ENCODE results near the gene RSAD1.
A peak's percentile ranks its signal among the peaks of the same experiment; 100 is the strongest.
"Not testable (repeated sequence)": the region's sequence is repeated elsewhere in the genome, so short reads cannot be mapped to it uniquely, and the experiment has no call there.

Gene RSAD1

DNA sequence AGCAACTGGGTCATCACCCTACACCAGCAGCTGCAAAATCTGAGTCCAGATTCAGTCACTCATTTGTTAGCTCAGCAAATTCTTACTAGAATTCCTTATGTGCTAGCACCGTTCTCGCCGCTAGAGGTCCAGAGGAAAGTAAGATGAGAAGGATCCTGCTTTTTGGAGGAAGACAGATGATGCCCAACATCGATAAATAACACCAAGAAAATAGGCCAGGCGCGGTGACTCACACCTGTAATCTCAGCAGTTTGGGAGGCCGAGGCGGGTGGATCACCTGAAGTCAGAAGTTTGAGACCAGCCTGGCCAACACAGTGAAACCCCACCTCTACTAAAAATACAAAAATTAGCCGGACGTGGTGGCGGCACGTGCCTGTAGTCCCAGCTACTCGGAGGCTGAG, 5.9 kb upstream of the RSAD1 start:
- DNase-seq (ENCODE audit: low read depth): not testable (repeated sequence)

GRCh38 chr17:50473901-50474300, 4.8 kb upstream of the RSAD1 start:
- DNase-seq (ENCODE audit: low read depth): no peak

GRCh38 chr17:50474523-50474922, 4.1 kb upstream of the RSAD1 start:
- no peak for DNase-seq (ENCODE audit: low read depth)

DNA sequence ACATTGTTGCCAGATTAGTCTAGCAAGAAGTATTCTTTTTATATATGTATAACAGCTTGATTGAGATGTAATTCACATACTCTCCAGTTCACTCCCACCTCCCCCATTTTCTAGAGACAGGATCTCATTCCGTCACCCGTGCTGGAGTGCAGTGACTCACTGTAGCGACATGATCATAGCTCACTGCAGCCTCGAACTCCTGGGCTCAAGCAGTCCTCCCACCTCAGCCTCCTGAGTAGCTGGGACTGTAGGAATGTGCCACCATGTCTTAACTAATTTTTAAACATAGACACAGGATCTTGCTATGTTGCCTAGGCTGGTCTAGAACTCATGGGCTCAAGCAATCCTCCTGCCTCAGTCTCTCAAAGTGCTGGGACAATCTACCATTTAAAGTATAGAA, 3.3 kb upstream of the RSAD1 start:
- no peak for DNase-seq (ENCODE audit: low read depth)

DNA sequence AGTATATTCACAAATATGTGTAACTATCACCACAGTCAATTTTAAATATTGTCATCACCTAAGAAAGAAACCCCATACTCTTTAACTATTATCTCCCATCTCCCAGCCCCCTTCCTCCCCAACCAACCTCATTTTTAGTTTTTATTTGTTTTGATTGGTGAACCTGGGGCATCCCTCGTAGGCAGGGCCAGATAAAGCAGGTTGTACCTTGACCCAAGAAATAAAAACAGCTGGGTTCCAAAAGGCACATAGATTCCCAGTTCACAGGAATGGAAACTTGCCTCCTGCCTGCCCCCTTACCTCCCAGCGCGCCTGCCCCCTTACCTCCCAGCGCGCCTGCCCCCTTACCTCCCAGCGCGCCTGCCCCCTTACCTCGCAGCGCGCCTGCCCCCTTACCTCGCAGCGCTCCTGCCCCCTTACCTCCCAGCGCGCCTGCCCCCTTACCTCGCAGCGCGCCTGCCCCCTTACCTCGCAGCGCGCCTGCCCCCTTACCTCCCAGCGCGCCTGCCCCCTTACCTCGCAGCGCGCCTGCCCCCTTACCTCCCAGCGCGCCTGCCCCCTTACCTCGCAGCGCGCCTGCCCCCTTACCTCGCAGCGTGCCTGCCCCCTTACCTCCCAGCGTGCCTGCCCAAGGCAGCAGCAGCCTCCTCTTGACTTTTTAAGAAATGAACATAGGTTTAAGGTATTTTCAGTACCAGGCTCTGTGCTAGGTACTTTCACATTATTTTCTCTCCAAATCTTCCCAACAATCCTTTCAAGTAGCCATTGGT, 2.7 kb upstream of the RSAD1 start:
- not testable (repeated sequence) for DNase-seq (ENCODE audit: low read depth)

DNA sequence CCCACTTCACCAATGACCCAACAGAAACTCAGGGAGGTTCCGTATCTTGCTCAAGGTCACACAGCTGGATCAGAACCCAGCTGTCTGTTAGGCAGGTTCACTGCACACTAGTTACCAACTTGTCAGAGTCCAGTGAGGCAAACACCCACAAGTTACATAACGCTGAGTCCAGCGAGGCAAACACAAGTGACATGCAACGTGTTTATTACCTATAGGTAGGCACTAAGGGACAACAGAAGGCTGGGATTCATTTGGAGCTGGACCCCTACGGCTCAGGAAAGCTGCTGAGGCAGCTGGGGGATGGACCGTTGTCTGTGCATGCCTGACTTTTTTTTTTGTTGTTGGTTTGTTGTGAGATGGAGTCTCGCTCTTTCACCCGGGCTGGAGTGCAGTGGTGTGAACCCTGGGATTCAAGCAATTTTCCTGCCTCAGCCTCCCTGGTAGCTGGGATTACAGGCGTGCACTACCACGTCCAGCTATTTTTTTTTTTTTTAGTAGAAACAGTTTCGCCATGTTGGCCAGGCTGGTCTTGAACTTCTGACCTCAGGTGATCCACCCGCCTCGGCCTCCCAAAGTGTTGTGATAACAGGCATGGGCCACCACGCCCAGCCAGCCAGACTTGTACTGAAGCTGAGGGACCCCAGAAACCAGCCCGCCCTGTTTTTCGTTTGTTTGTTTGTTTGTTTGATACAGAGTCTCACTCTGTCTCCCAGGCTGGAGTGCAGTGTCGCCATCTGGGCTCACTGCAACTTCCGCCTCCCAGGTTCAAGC, 1.9 kb upstream of the RSAD1 start:
- no peak for DNase-seq (ENCODE audit: low read depth)

- DNase-seq (ENCODE audit: low read depth): no peak
These were observed 684 bp upstream of the RSAD1 start for GRCh38 chr17:50477976-50478375.

DNA sequence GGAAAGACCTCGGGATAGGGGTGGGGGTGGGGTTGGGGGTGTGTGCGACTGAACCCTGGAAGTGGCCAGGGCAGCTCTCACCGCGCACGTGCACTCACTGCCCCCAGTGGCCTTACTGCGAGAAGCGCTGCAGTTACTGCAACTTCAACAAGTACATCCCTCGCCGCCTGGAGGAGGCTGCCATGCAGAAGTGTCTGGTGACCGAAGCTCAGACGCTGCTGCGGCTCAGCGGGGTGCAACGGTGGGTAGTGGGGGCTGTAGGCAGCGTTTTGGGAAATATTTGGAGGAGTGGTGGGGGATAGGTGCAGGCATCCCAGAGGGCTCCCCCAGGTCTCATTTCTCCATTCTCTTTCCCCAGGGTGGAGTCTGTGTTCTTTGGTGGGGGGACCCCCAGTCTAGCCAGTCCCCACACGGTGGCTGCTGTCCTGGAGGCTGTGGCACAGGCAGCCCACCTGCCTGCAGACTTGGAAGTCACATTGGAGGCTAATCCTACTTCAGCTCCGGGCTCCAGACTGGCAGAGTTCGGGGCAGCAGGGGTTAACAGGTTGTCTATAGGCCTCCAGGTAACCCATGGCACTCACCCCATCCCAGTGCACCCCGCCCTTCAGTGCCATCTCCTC, 972 bp downstream of the RSAD1 start:
- DNase-seq (ENCODE audit: low read depth): peak; percentile 43

DNA sequence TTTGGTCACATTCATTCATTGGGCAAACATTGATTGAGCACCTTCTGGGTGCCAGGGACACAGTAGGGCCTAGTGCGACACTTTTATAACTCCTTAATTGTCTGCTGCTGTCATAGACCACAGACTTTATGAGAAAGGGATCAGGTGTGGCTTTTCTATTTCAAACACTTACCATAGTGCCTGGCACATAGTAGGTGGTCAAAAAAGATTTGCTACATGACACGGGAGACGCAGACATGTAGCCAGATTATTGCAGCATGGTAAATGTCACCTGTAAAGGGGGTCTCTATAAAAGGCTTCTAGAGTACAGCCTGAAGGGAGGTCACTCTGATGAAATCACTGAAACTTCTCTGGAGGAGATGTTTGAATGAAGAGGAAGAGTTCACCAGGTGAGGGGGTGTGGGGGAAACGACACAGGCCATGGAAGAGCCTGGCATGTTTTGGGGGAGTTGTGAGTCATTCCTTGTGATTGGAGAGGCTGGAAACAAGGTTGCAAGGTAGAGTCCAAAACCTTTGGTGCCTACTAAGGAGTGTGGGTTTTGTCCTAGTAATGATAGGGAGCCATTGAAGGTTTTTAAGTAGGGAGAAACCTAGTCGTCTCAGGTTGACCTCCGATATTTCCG, 1.6 kb downstream of the RSAD1 start:
- no peak for DNase-seq (ENCODE audit: low read depth)

DNA sequence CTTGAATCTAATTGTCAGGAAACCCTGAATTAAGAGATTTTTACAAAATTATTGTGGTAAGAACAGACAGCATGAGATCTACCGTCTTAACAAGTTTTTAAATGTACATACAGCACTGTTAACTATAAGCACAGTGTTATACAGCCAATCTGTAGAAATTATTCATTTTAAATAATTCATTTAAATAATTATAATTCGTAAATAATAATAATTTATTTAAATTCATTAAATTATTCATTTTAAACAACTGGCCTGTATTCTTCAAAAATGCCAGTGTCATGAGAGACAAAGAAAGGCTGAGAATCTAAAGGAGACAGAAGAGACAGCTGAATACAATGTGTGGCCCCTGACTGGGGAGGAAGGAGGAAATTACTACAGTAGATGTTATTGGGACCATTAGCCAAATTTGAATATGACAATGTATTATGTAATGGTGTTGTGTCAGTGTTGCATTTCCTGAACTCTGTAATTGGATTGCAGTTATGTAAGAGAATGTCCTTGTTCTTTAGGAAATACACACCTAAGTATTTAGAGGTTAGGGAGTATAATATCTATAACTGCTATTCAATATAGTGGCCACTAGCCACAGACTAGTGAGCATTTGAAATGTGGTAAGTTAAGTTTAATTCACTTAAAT, 2.3 kb downstream of the RSAD1 start:
- no peak for DNase-seq (ENCODE audit: low read depth)

- DNase-seq (ENCODE audit: low read depth): no peak
These were observed 3.0 kb downstream of the RSAD1 start for GRCh38 chr17:50481648-50482047.

DNA sequence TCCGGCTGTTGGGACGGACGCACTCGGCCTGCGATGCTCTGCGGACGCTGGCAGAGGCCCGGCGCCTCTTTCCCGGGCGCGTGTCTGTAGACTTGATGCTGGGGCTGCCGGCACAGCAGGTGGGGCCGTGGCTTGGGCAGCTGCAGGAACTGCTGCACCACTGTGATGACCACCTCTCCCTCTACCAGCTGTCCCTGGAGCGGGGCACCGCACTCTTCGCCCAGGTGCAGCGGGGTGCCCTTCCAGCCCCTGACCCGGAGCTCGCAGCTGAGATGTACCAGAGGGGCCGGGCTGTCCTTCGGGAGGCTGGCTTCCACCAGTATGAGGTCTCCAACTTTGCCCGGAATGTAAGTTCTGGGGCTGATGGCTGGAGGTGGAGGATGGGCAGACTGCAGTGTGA, 3.5 kb downstream of the RSAD1 start:
- no peak for DNase-seq (ENCODE audit: low read depth)

DNA sequence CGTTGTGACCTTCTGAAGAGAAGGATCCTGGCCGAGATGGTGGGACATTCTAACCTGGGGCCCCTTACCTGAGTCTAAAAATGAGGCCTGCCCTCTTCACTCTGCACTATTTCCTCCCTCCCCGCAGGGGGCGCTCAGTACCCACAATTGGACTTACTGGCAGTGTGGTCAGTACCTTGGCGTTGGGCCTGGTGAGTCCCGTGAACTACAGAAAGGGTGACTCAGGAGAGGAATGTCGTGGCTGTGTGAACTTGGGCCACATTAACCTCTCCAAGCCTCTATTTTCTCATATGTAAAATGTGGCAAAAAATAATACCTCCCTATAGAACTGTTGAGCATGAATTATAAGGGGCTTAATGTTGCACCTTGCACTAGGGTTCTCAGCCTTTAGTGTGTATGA, 3.9 kb downstream of the RSAD1 start:
- peak; percentile 51 for DNase-seq (ENCODE audit: low read depth)

GRCh38 chr17:50483266-50483665, 4.6 kb downstream of the RSAD1 start:
- no peak for DNase-seq (ENCODE audit: low read depth)

DNA sequence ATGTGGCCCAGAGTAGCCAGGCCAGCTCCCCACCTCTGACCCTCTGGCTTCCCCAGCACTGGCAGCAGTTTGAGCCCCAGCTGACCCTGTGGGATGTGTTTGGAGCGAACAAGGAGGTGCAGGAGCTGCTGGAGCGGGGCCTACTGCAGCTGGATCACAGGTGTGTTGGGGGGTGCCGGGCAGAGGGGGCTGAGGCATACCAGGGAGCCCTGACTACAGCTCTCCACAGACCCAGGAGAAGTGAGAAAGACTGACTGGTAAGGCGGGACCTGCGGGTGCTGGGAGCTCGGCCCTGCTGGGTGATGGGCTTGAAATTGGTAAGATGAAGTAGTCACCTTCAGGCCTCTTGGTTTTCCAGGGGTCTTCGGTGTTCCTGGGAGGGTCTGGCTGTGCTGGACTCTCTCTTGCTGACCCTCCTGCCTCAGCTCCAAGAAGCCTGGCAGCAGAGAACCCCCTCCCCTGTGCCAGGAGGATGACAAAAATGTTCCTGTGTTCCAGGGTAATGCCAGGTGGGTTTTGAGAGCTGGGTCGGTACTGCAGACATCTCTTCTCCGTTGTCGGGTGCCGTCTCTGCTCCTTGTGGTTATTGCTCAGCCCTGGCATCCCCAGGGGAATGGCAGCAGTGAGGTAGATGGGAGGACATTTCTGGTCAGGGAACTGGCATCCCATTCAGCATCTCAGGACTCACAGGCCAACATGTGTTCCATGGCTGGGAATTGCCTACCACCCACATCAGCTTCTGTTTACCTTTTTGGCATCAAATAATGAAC, 5.9 kb downstream of the RSAD1 start:
- DNase-seq (ENCODE audit: low read depth): no peak

GRCh38 chr17:50487213-50488096, 8.8 kb downstream of the RSAD1 start:
- no peak for DNase-seq (ENCODE audit: low read depth)

DNA sequence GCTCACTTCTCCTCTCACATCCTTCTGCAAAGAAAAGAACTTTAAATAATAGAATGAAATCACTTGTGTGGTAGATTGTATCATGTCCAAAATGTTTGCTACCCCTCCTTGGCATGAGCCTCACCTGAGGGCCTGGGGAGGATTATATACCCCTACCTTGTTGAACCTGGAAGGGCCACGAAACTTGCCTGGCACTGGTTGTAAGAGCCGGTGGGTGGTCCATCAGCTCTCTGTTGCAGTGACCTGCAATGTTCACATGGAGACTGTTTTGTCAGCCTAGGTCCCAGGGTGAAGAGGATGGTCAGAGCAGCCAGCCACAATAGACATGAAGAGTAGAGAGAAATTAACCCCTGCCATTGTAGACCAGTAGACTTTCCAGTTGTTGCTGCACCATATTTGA, 10.2 kb downstream of the RSAD1 start:
- DNase-seq (ENCODE audit: low read depth): no peak

GRCh38 chr17:50491505-50491904, 12.8 kb downstream of the RSAD1 start:
- DNase-seq (ENCODE audit: low read depth): no peak

- DNase-seq (ENCODE audit: low read depth): no peak
These were observed 13.6 kb downstream of the RSAD1 start for GRCh38 chr17:50492214-50492613.

DNA sequence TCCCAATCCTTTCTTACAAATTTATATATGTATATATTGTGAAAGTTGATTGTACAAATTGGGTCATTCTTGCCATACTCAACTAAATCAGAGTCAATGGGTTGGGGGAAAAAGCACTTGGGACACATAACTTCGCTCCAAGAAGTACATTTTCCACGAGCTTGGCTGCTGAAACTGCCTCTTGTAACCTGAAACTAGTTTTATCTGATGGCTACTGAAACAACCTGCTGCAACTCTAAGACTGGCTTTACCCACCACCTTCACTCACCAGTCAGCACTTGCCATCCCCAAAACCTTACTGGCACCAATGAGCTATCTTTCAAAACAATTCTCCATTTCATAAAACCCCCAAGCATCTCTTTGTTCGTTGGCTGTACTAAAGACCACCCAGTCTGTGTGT, 15.1 kb downstream of the RSAD1 start:
- no peak for DNase-seq (ENCODE audit: low read depth)
